Neuronal stem cell (in vitro differentiated cells): Measurements from ENCODE around the gene EIF2B4.

ENCODE experiments used
- DNase-seq: peaks from one replicate; pipeline ENCODE4 v3.0.0-alpha.2; 2013; ENCODE audit warnings: low spot score
- H2AFZ ChIP-seq: one replicate; pipeline ENCODE4 v1.6.1; 2013; ENCODE audit warnings: mild to moderate bottlenecking, low read length, inconsistent platforms
- H2AK5ac ChIP-seq: 2 replicates; pipeline ENCODE4 v1.6.1; 2013; ENCODE audit warnings: low read depth, mild to moderate bottlenecking, inconsistent platforms, low read length, moderate library complexity, mixed read lengths
- H2BK120ac ChIP-seq: 2 replicates; pipeline ENCODE4 v1.6.1; 2013; ENCODE audit warnings: low read depth, mild to moderate bottlenecking, inconsistent platforms, low read length, moderate library complexity, mixed read lengths
- H2BK12ac ChIP-seq: one replicate; pipeline ENCODE4 v1.6.1; 2013; ENCODE audit warnings: low read length, inconsistent platforms
- H2BK15ac ChIP-seq: 2 replicates; pipeline ENCODE4 v1.6.1; 2013; ENCODE audit warnings: mild to moderate bottlenecking, low read length, inconsistent platforms, mixed read lengths
- H2BK5ac ChIP-seq: one replicate; pipeline ENCODE4 v1.6.1; 2013; ENCODE audit warnings: inconsistent platforms, mild to moderate bottlenecking, low read length, moderate library complexity
- H3K14ac ChIP-seq: one replicate; pipeline ENCODE4 v1.6.1; 2013; ENCODE audit warnings: low read length, inconsistent platforms
- H3K18ac ChIP-seq: 2 replicates; pipeline ENCODE4 v1.6.1; 2013; ENCODE audit warnings: low read length, inconsistent platforms
- H3K23ac ChIP-seq: 2 replicates; pipeline ENCODE4 v1.6.1; 2013; ENCODE audit warnings: low read depth, mild to moderate bottlenecking, mixed read lengths, low read length, inconsistent platforms; ENCODE audit not compliant: poor library complexity
- H3K27ac ChIP-seq: replicated peaks from 3 replicates; pipeline ENCODE4 v1.5.1; 2013; ENCODE audit warnings: low read length, inconsistent platforms
- H3K27me3 ChIP-seq, 3 experiments: 2 replicates each; pipeline ENCODE4 v1.6.1; 2013; ENCODE audit warnings: low read length in 3 of 3, mild to moderate bottlenecking in 2 of 3, inconsistent platforms in 1 of 3, low read depth in 1 of 3, mixed read lengths in 1 of 3, moderate library complexity in 1 of 3; ENCODE audit not compliant: control insufficient read depth in 3 of 3, insufficient read depth in 3 of 3
- H3K36me3 ChIP-seq, 2 donors: replicated peaks in 1 of 2; 2 replicates each; pipeline ENCODE4 v1.6.1; 2013; ENCODE audit warnings: low read length in 2 of 2; ENCODE audit not compliant: control insufficient read depth in 2 of 2, insufficient read depth in 2 of 2
- H3K4ac ChIP-seq: 2 replicates; pipeline ENCODE4 v1.6.1; 2013; ENCODE audit warnings: inconsistent platforms, mild to moderate bottlenecking, low read length, moderate library complexity
- H3K4me1 ChIP-seq, 2 donors: 1 replicate in 1 of 2; 2 replicates in 1 of 2; pipeline ENCODE4 v1.6.1; 2013; ENCODE audit warnings: low read length in 2 of 2, low read depth in 1 of 2; ENCODE audit not compliant: control insufficient read depth in 2 of 2, insufficient read depth in 1 of 2
- H3K4me2 ChIP-seq: one replicate; pipeline ENCODE4 v1.6.1; 2013; ENCODE audit warnings: mild to moderate bottlenecking, low read length, inconsistent platforms; ENCODE audit not compliant: insufficient read depth, poor library complexity, severe bottlenecking
- H3K4me3 ChIP-seq, 2 donors: 2 replicates each; pipeline ENCODE4 v1.5.1; 2013; ENCODE audit warnings: low read length in 2 of 2, mild to moderate bottlenecking in 2 of 2, inconsistent platforms in 1 of 2, moderate library complexity in 1 of 2
- H3K79me1 ChIP-seq: one replicate; pipeline ENCODE4 v1.6.1; 2013; ENCODE audit warnings: low read depth, mild to moderate bottlenecking, inconsistent platforms, low read length, moderate library complexity
- H3K9ac ChIP-seq: one replicate; pipeline ENCODE4 v1.6.1; 2013; ENCODE audit warnings: mild to moderate bottlenecking, low read depth, low read length, inconsistent platforms; ENCODE audit not compliant: poor library complexity
- H3K9me3 ChIP-seq, 2 donors: replicated peaks in 1 of 2; 2 replicates each; pipeline versions ENCODE3 to v1.6.1; 2013; ENCODE audit warnings: low read length in 2 of 2, mild to moderate bottlenecking in 2 of 2, inconsistent platforms in 1 of 2, low read depth in 1 of 2, mixed read lengths in 1 of 2, moderate library complexity in 1 of 2; ENCODE audit not compliant: control insufficient read depth in 2 of 2, insufficient read depth in 1 of 2
- H4K8ac ChIP-seq: one replicate; pipeline ENCODE4 v1.6.1; 2013; ENCODE audit warnings: low read depth, mild to moderate bottlenecking, inconsistent platforms, low read length, moderate library complexity
- H4K91ac ChIP-seq: one replicate; pipeline ENCODE4 v1.6.1; 2013; ENCODE audit warnings: low read length, low read depth, mild to moderate bottlenecking, inconsistent platforms; ENCODE audit not compliant: poor library complexity
- WGBS, 2 donors: extraction: QIAGEN DNeasy Blood & Tissue Kit; methylation state at CpG; one replicate each; pipeline ENCODE4 v1.1.7; 2013; ENCODE audit warnings: missing lambda C conversion rate in 2 of 2, mixed read lengths in 1 of 2; ENCODE audit not compliant: insufficient read length in 2 of 2, insufficient replicate concordance in 1 of 2; ENCODE audit errors: extremely low coverage in 2 of 2; 5-methylcytosine and 5-hydroxymethylcytosine counted together

The EIF2B4 gene

GRCh38 chr2:27376866-27377617 is 6.9 kb upstream of the EIF2B4 start:
- H3K4ac ChIP-seq, result no peak overlapping the region
- no peak for DNase-seq
- H3K9ac ChIP-seq, result no peak overlapping the region
- no peaks in the 10 kb centered on the region for H3K9me3 ChIP-seq
- H3K18ac ChIP-seq, result no peak overlapping the region
- H3K27me3 ChIP-seq, result no peaks in the 10 kb centered on the region
- no peak overlapping the region for H2AFZ ChIP-seq
- H3K14ac ChIP-seq, result no peak overlapping the region
- no peak overlapping the region for H4K91ac ChIP-seq
- peaks cover 6 to 11% of the 10 kb centered on the region in 2 donors for H3K4me1 ChIP-seq
- H3K4me2 ChIP-seq, result no peak overlapping the region
- no CpG with 5 or more reads among the region's 10 CpGs for WGBS, 2 donors
- H4K8ac ChIP-seq, result no peak overlapping the region
- H3K36me3 ChIP-seq, result peaks cover 57 to 84% of the 10 kb centered on the region in 2 donors
- H3K4me3 ChIP-seq, result no peak overlapping the region
- no peak overlapping the region for H2BK120ac ChIP-seq
- no peak overlapping the region for H2BK5ac ChIP-seq
- peaks cover 17% of the 10 kb centered on the region for H3K79me1 ChIP-seq
- peak overlapping the region; percentile 82 for H3K23ac ChIP-seq
- no peak overlapping the region for H2AK5ac ChIP-seq
- H2BK12ac ChIP-seq, result no peak overlapping the region
- no peak overlapping the region for H2BK15ac ChIP-seq
- no peak overlapping the region for H3K27ac ChIP-seq

- no CpG with 5 or more reads among the region's 16 CpGs for WGBS, 2 donors
- Histone ChIP-seq H2AFZ (no peak overlapping the region), H3K4ac (no peak overlapping the region), H3K9ac (no peak overlapping the region), H3K14ac (no peak overlapping the region), H2BK12ac (no peak overlapping the region), H2BK120ac (no peak overlapping the region), H4K8ac (no peak overlapping the region), H3K79me1 (peaks cover 20% of the 10 kb centered on the region), H3K27me3 (no peaks in the 10 kb centered on the region), H3K23ac (no peak overlapping the region), H3K4me1 (peaks cover 10 to 14% of the 10 kb centered on the region in 2 donors), H3K27ac (no peak overlapping the region), H3K9me3 (no peaks in the 10 kb centered on the region), H4K91ac (no peak overlapping the region), H2BK5ac (no peak overlapping the region), H3K36me3 (peaks cover 50 to 78% of the 10 kb centered on the region in 2 donors), H2AK5ac (no peak overlapping the region), H3K18ac (no peak overlapping the region), H3K4me2 (no peak overlapping the region), H3K4me3 (no peak overlapping the region), H2BK15ac (no peak overlapping the region)
- no peak for DNase-seq
These were observed 6.2 kb upstream of the EIF2B4 start for GRCh38 chr2:27376151-27376865.

- DNase-seq, result no peak
- no peak overlapping the region for H2BK120ac ChIP-seq
- H3K27ac ChIP-seq, result no peak overlapping the region
- H3K36me3 ChIP-seq, result peaks cover 48 to 73% of the 10 kb centered on the region in 2 donors
- H3K14ac ChIP-seq, result no peak overlapping the region
- H2BK15ac ChIP-seq, result no peak overlapping the region
- H3K4me2 ChIP-seq, result no peak overlapping the region
- WGBS, 2 donors, result no CpG with 5 or more reads among the region's 20 CpGs
- no peak overlapping the region for H4K8ac ChIP-seq
- H2AK5ac ChIP-seq, result no peak overlapping the region
- no peak overlapping the region for H2AFZ ChIP-seq
- peaks cover 25% of the 10 kb centered on the region for H3K79me1 ChIP-seq
- no peaks in the 10 kb centered on the region for H3K9me3 ChIP-seq
- no peaks in the 10 kb centered on the region for H3K27me3 ChIP-seq
- H4K91ac ChIP-seq, result no peak overlapping the region
- no peak overlapping the region for H3K18ac ChIP-seq
- H2BK12ac ChIP-seq, result no peak overlapping the region
- H3K4ac ChIP-seq, result no peak overlapping the region
- no peak overlapping the region for H3K4me3 ChIP-seq
- H3K23ac ChIP-seq, result no peak overlapping the region
- H3K4me1 ChIP-seq, result peaks cover 6 to 13% of the 10 kb centered on the region in 2 donors
- H2BK5ac ChIP-seq, result no peak overlapping the region
- no peak overlapping the region for H3K9ac ChIP-seq
These were observed 5.5 kb upstream of the EIF2B4 start for GRCh38 chr2:27375513-27376099.

GRCh38 chr2:27373567-27373966 is 3.4 kb upstream of the EIF2B4 start:
- no CpG with 5 or more reads among the region's 5 CpGs for WGBS, 2 donors
- H3K36me3 ChIP-seq, result peaks cover 48 to 73% of the 10 kb centered on the region in 2 donors

More at GRCh38 chr2:27373567-27373966, 3.4 kb upstream of the EIF2B4 start:
- Histone ChIP-seq H2AK5ac (no peak overlapping the region), H3K4me3 (no peak overlapping the region), H4K91ac (no peak overlapping the region), H2BK12ac (no peak overlapping the region), H3K4ac (no peak overlapping the region), H3K9ac (no peak overlapping the region), H2AFZ (no peak overlapping the region), H3K4me2 (no peak overlapping the region), H3K18ac (no peak overlapping the region), H2BK120ac (no peak overlapping the region), H3K79me1 (peaks cover 30% of the 10 kb centered on the region), H3K9me3 (no peaks in the 10 kb centered on the region), H2BK15ac (no peak overlapping the region), H3K27ac (no peak overlapping the region), H2BK5ac (no peak overlapping the region), H3K23ac (no peak overlapping the region), H3K14ac (no peak overlapping the region), H4K8ac (no peak overlapping the region), H3K27me3 (no peaks in the 10 kb centered on the region), H3K4me1 (peaks cover 12 to 13% of the 10 kb centered on the region in 2 donors)
- no peak for DNase-seq
